Mesothelial cell of epicardium (in vitro differentiated cells): ENCODE measurements around the gene EXTL1. TPM values are rescaled to one million over a fixed set of nuclear protein-coding genes. Genes with fewer than 3 reads are reported as not detected.

Source experiments
- DNase-seq, 2 experiments: peaks; one replicate each; pipeline ENCODE4 v3.0.0; 2021; ENCODE audit warnings: low spot score in 2 of 2; ENCODE audit not compliant: unreplicated experiment in 2 of 2
- H3K27ac Mint-ChIP-seq: 2 replicates; pipeline ENCODE4 v1.8.0; 2021; ENCODE audit warnings: mixed read lengths
- H3K27me3 Mint-ChIP-seq: 2 replicates; pipeline ENCODE4 v1.8.0; 2021; ENCODE audit warnings: low read depth, mixed read lengths
- H3K36me3 Mint-ChIP-seq: 2 replicates; pipeline ENCODE4 v1.8.0; 2021; ENCODE audit warnings: mixed read lengths
- H3K4me1 Mint-ChIP-seq: 2 replicates; pipeline ENCODE4 v1.8.0; 2021; ENCODE audit warnings: mixed read lengths
- H3K4me3 Mint-ChIP-seq: 2 replicates; pipeline ENCODE4 v1.8.0; 2021; ENCODE audit warnings: mild to moderate bottlenecking, moderate library complexity, mixed read lengths
- H3K9me3 Mint-ChIP-seq: 2 replicates; pipeline ENCODE4 v1.8.0; 2021; ENCODE audit warnings: mixed read lengths
- CTCF ChIP-seq: fragments of 200-600 bp; sonication (generic); IDR thresholded peaks from one replicate; pipeline ENCODE4 v1.5.0; 2021; ENCODE audit warnings: antibody characterized with exemption; ENCODE audit not compliant: unreplicated experiment
- total RNA-seq: library from RNA; stranded (reverse); gene quantifications from 3 replicates; pipeline ENCODE4 v1.2.1, GENCODE V29; 2021

Gene EXTL1
- total RNA-seq, 1 donor from 2014 or later: 8.2 TPM

GRCh38 chr1:26058052-26058595 lies 36.5 kb downstream of the EXTL1 start:
- Mint-ChIP-seq H3K27ac (no peak overlapping the region), H3K4me1 (peaks cover 13% of the 10 kb centered on the region), H3K4me3 (no peak overlapping the region), H3K36me3 (peaks cover 2% of the 10 kb centered on the region), H3K27me3 (no peaks in the 10 kb centered on the region), H3K9me3 (no peaks in the 10 kb centered on the region)
- DNase-seq: no peak
- no peak for TF ChIP-seq CTCF

- H3K4me3 Mint-ChIP-seq: no peak overlapping the region
- peaks cover 2% of the 10 kb centered on the region for H3K36me3 Mint-ChIP-seq
- H3K27ac Mint-ChIP-seq: no peak overlapping the region
- H3K4me1 Mint-ChIP-seq: peaks cover 8% of the 10 kb centered on the region
- no peak for DNase-seq
- no peaks in the 10 kb centered on the region for H3K9me3 Mint-ChIP-seq
- H3K27me3 Mint-ChIP-seq: no peaks in the 10 kb centered on the region
- no peak for TF ChIP-seq CTCF
These were observed 38.3 kb downstream of the EXTL1 start for GRCh38 chr1:26059906-26060305.

- no peaks in the 10 kb centered on the region for H3K27me3 Mint-ChIP-seq
- H3K9me3 Mint-ChIP-seq: no peaks in the 10 kb centered on the region
- H3K27ac Mint-ChIP-seq: no peak overlapping the region
- TF ChIP-seq CTCF: no peak
- H3K4me3 Mint-ChIP-seq: no peak overlapping the region
- no peak for DNase-seq
- H3K36me3 Mint-ChIP-seq: peaks cover 2% of the 10 kb centered on the region
- H3K4me1 Mint-ChIP-seq: peaks cover 10% of the 10 kb centered on the region
These were observed 39.4 kb downstream of the EXTL1 start for GRCh38 chr1:26060832-26061574.

GRCh38 chr1:26064553-26064952 lies 43.0 kb downstream of the EXTL1 start:
- peaks cover 35% of the 10 kb centered on the region for H3K4me1 Mint-ChIP-seq
- H3K9me3 Mint-ChIP-seq: no peaks in the 10 kb centered on the region
- no peaks in the 10 kb centered on the region for H3K36me3 Mint-ChIP-seq
- H3K27ac Mint-ChIP-seq: peak overlapping the region; percentile 6
- H3K4me3 Mint-ChIP-seq: no peak overlapping the region
- no peak for DNase-seq
- TF ChIP-seq CTCF: no peak
- H3K27me3 Mint-ChIP-seq: no peaks in the 10 kb centered on the region

GRCh38 chr1:26066160-26066559 lies 44.6 kb downstream of the EXTL1 start:
- TF ChIP-seq CTCF: no peak
- no peaks in the 10 kb centered on the region for H3K36me3 Mint-ChIP-seq
- H3K4me3 Mint-ChIP-seq: no peak overlapping the region
- H3K4me1 Mint-ChIP-seq: peaks cover 29% of the 10 kb centered on the region
- peak overlapping the region; percentile 34 for H3K27ac Mint-ChIP-seq
- DNase-seq: no peak
- H3K27me3 Mint-ChIP-seq: no peaks in the 10 kb centered on the region
- no peaks in the 10 kb centered on the region for H3K9me3 Mint-ChIP-seq
